Measurements from ENCODE around the gene FASN.

The FASN gene

GRCh38 chr17:82076018-82076784 is 21.8 kb downstream of the FASN start:
- DNase-seq (ENCODE audit: low read depth): no peak

DNA sequence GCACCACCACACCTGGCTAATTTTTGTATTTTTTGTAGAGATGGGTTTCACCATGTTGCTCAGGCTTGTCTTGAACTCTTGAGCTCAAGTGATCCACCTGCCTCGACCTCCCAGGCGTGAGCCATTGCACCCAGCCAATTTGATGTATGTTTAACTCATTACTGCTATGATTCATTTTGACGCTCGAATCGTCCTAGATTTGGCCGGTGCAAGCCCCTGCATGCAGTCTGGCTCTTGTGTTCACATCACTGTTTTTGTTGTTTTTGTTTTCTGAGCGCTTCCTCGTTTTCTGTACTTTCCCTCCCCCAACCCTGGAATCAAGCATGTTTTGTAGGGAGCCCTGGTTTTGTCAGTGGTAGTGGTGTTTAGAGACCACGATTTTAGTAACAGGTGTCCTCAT is 24.6 kb downstream of the FASN start:
- DNase-seq (ENCODE audit: low read depth): no peak

DNA sequence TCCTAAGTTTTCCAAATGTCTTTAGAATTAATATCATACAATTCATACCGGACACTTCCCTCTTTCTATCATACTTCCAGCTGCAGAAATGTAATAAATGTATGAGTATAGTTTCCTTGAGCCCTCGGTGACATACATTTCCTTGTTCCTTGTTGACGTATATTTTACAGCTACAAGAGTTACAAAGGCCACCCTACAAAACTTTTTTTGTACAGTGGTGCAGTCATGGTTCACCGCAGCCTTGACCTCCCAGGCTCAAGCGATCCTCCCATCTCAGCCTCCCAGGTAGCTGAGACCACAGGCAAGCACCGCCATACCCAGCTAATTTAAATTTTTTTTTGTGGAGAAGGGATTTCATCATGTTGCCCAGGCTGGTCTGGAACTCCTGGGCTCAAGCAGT is 25.2 kb downstream of the FASN start:
- no peak for DNase-seq (ENCODE audit: low read depth)

GRCh38 chr17:82070611-82071010 is 27.4 kb downstream of the FASN start:
- DNase-seq (ENCODE audit: low read depth): no peak

DNA sequence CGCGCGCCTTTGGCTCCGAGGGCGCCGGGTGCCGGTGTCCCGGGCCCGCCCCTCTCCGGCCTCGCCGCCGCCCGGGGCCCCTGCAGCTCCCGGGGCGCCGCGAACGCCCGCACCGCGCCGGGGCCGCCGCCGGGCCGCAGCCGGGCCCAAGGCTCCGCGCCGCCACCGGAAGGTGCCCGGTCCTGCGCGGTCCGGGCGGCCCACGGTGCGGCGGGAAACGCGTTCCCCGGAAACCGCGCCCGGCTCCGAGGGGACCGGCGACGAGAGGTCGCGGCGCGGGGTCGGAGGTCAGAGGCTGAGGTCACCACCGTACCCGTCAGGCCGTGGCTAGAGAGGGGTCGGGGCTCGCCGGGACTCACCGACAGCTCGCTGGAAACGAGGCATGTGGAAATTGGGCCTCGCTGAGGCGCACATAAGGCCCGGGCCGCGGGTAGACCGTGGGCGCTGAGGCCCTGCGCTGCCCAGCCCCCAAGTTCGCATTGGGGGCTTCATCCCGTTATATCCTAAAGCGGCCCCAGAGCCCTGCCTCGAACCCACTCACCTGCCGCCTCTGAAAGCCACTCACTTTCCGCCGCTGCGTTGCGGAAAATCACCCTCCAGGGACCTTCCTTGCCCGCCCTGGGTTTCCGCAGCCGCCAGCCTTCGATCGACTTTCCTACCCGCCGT is 32.3 kb downstream of the FASN start, which contains the start of gene DUS1L:
Gene DUS1L, minus strand, starts transcription at position 167 of the 666 bp plus-strand sequence. CDS start 745 bp downstream, outside the sequence.
- DNase-seq (ENCODE audit: low read depth): peak; percentile 48

GRCh38 chr17:82065193-82065637 is 32.8 kb downstream of the FASN start:
- peak; percentile 55 for DNase-seq (ENCODE audit: low read depth)

GRCh38 chr17:82064433-82065192 is 33.4 kb downstream of the FASN start:
- DNase-seq (ENCODE audit: low read depth): no peak

DNA sequence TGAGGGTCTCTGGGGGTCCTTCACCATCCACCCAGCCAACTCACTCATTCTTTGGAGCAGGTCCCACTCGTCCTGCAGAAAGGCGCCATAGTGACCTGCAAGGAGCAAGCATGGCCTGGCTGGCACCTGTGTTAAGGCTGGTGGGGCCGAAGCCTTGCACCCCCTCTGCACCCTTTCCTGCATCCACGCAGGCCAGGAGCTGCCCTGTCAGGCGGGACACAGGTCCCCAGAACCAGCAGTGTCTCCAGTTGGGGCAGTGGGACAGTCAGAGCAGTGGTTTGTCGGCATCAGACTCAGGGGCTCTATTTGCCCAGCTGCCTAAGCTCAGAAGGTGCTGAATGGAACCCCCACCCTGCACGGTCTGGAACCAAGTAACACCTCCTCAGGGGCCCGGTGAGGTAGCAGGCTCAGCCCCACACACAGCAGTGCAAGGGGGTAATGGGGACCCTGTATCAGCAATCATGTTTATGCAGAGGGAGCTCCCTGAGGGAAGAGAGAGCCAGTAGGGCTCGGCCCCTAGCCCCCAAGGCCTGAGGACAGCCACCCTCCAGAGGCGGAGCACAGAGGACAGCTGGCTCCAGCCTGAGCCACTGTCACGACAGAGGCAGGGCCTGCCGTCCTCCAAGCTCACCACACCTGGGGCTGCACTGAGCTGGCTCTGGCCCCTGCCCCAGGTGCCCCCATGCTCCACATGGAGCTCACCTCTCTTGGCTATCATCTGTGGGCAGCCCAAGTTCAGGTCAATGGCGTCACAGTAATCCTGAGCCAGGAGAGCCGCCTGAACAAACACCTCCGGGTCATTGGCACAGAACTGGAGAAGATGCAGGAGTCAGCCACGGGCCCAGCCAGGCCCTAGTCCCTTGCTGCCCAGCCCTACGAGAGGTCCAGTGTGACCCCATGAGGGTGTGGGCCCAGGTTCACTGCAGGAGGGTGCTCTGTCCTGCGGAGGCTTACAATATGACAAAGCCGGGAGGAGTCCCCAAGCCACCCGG is 34.3 kb downstream of the FASN start:
- no peak for DNase-seq (ENCODE audit: low read depth)

DNA sequence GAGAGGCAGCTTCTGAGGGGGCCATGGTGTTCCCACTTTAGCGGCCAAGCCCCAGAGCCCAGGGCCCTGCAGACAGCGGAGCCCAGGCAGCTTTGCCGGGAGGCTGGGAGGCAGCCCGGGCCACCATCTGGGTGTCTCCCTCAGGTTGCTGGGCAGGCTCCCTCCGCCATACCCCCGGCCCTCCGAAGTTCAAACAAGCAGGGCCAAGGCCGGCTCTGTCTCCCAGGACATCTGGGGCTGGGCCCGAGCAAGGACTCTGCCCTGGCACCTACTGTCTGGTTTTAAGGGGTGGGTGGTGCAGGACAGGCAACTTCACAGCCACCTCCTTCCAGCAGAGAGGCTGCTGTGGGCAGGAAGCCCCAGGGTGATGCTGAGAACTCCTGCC is 35.1 kb downstream of the FASN start:
- no peak for DNase-seq (ENCODE audit: low read depth)

- DNase-seq (ENCODE audit: low read depth): no peak
These were observed 35.7 kb downstream of the FASN start for GRCh38 chr17:82062076-82062983.

- no peak for DNase-seq (ENCODE audit: low read depth)
These were observed 36.8 kb downstream of the FASN start for GRCh38 chr17:82061047-82061925.

- no peak for DNase-seq (ENCODE audit: low read depth)
These were observed 37.4 kb downstream of the FASN start for GRCh38 chr17:82060614-82061013.

DNA sequence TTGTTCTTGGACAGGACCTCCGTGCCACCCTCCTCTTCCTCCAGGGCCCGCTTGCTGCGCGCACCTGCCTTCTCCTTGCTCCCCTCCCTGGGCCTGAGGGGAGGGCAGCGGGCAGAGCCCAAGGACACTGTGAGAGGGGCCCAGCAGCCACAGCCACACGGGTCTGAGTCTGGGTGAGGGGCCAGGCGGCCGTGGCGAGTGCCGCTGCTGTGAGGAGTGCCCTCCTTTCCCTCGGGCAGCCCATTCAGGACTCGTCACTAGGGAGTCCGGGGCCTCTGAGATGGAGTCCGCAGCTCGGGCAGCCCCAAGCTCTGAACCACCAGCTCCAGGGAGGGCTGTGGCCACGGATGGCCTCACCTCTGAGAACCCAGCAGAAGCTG is 38.0 kb downstream of the FASN start:
- no peak for DNase-seq (ENCODE audit: low read depth)

DNA sequence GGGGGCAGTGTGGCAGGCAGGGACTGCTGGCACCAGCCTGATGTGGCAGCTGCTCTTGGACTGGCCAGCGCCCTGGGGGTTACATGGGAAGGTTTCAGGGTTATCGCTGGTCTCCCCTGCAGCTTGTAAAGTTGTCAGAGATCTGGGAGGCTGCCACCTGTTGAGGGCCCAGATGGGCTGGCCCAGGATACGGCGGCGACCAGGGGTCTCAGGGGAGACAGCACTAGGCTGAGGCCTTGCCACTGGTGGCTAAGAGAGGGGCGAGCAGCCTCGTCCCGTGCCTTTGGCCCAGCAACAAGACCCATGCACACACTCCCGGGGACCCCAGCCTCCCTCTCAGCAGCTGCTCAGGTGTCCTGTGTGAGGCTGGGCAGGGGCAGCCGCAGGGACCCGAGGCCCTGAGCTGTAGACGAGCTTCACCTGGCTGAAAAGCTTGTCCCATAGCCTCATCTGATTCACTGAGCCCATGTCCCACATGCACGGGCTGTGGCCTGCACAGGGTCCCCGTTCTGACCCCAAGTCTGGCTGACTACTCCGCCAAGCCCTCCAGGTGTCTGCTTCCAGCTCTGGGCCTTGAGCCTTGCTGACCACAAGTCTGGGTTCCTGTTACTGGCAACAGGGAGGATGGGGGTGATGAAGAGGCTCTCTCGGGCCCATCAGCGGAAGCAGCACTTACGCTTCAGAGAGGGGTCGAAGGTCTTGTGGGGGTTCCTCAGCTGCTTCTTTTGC is 38.6 kb downstream of the FASN start:
- DNase-seq (ENCODE audit: low read depth): no peak

- DNase-seq (ENCODE audit: low read depth): no peak
These were observed 39.2 kb downstream of the FASN start for GRCh38 chr17:82058855-82059249.

GRCh38 chr17:82058230-82058854 is 39.7 kb downstream of the FASN start:
- no peak for DNase-seq (ENCODE audit: low read depth)

DNA sequence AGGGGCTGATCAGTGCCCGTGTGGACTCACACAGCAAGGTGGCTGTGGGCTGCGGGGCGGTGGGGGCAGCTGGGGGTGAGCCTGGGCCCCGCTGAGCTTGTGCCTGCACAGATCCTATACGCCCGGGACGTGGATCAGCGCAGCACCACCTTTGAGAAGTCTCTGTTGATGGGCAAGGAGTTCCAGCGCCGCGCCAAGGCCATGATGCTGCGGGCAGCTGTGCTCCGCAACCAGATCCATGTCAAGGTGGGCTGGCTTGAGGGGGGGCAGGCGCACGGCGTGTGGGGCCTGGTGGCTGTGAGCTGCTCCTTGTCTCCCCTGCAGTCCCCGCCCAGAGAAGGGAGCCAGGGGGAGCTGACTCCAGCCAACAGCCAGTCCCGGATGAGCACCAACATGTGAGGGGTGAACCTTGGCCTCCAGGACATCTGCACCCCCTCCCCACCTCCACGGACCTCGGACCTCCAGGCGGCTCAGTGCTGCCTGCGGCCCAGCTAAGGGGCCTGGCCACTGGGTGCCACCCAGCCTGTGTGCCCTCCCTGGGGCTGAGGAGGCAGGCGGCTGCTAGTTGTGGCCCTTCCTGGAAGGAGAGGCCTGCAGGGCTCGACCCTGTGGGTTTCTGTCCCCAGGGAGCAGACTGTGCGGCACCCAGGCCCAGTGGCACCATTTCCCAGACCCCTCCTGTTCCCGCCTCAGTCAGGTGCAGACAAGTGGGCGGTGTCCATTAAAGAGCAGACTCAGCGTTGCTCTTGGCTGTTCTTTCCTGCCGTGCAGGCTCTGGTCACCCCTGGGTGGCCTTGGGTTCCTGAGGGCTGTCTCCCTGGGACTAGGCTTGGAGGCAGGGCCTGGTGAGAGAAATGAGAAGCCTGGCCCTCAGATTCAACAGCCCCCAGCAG is 41.1 kb downstream of the FASN start:
- DNase-seq (ENCODE audit: low read depth): no peak
